Measurements from ENCODE around the gene KIRREL3. TPM values are rescaled to one million over a fixed set of nuclear protein-coding genes. Genes with fewer than 3 reads are reported as not detected.

The KIRREL3 gene
- polyA plus RNA-seq, 1 of the 3 experiments (the other 2 are of a cell fraction), result 3.7 TPM

DNA sequence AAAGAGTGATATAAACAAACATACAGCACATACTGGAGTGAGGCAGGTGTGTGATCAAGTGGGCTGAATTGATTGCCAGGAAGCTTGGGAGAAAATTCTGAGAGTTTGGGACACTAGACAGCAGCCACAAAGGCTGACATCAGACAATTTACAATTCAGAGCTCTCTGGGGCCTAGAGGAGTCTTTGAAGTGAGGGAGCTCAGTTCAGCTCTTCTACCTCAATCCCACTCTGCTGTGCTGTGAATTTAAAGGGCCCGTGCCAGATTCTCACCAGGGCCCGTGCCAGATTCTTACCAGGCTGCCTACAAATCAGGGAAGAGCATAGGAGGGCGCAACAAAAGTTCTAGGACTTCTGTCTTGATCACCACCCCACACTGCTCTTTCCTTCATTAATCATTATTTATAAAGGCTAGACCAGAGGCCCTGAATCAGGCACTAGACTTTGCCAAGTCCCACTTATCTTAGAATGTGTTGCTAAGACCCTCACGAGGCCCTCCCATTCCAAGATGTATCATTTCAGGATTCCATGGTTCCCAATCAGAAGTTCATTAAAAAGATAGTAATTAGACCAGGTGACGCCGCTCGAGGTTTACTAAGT lies 112.4 kb downstream of the KIRREL3 start (continued):
- TF ChIP-seq, protein P1, sequence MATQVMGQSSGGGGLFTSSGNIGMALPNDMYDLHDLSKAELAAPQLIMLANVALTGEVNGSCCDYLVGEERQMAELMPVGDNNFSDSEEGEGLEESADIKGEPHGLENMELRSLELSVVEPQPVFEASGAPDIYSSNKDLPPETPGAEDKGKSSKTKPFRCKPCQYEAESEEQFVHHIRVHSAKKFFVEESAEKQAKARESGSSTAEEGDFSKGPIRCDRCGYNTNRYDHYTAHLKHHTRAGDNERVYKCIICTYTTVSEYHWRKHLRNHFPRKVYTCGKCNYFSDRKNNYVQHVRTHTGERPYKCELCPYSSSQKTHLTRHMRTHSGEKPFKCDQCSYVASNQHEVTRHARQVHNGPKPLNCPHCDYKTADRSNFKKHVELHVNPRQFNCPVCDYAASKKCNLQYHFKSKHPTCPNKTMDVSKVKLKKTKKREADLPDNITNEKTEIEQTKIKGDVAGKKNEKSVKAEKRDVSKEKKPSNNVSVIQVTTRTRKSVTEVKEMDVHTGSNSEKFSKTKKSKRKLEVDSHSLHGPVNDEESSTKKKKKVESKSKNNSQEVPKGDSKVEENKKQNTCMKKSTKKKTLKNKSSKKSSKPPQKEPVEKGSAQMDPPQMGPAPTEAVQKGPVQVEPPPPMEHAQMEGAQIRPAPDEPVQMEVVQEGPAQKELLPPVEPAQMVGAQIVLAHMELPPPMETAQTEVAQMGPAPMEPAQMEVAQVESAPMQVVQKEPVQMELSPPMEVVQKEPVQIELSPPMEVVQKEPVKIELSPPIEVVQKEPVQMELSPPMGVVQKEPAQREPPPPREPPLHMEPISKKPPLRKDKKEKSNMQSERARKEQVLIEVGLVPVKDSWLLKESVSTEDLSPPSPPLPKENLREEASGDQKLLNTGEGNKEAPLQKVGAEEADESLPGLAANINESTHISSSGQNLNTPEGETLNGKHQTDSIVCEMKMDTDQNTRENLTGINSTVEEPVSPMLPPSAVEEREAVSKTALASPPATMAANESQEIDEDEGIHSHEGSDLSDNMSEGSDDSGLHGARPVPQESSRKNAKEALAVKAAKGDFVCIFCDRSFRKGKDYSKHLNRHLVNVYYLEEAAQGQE (IDR thresholded peaks at IDR 0.05; ENCODE audit: low read depth, low read length), result no peak
- TF ChIP-seq, protein P2, sequence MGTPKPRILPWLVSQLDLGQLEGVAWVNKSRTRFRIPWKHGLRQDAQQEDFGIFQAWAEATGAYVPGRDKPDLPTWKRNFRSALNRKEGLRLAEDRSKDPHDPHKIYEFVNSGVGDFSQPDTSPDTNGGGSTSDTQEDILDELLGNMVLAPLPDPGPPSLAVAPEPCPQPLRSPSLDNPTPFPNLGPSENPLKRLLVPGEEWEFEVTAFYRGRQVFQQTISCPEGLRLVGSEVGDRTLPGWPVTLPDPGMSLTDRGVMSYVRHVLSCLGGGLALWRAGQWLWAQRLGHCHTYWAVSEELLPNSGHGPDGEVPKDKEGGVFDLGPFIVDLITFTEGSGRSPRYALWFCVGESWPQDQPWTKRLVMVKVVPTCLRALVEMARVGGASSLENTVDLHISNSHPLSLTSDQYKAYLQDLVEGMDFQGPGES (IDR thresholded peaks at IDR 0.05; ENCODE audit: low read depth, low read length), result no peak
- TF ChIP-seq JUND (IDR thresholded peaks at IDR 0.05) (no peak), NFIC (IDR thresholded peaks at IDR 0.05; ENCODE audit: borderline replicate concordance) (no peak), EP300 (IDR thresholded peaks at IDR 0.05; ENCODE audit: borderline replicate concordance in 1 of 2, low read depth in 1 of 2, low read length in 1 of 2) (no peak), FOSL2 (IDR thresholded peaks at IDR 0.05; ENCODE audit: borderline replicate concordance, low read depth) (no peak), SIN3A (IDR thresholded peaks at IDR 0.05; ENCODE audit: borderline replicate concordance, low read depth, low read length) (no peak), MXI1 (IDR thresholded peaks at IDR 0.05; ENCODE audit: low read depth, low read length) (no peak), RXRA (IDR thresholded peaks at IDR 0.05; ENCODE audit: borderline replicate concordance, low read depth) (no peak)
- TF ChIP-seq, protein P3, sequence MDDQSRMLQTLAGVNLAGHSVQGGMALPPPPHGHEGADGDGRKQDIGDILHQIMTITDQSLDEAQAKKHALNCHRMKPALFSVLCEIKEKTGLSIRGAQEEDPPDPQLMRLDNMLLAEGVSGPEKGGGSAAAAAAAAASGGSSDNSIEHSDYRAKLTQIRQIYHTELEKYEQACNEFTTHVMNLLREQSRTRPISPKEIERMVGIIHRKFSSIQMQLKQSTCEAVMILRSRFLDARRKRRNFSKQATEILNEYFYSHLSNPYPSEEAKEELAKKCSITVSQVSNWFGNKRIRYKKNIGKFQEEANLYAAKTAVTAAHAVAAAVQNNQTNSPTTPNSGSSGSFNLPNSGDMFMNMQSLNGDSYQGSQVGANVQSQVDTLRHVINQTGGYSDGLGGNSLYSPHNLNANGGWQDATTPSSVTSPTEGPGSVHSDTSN (IDR thresholded peaks at IDR 0.05), result no peak

DNA sequence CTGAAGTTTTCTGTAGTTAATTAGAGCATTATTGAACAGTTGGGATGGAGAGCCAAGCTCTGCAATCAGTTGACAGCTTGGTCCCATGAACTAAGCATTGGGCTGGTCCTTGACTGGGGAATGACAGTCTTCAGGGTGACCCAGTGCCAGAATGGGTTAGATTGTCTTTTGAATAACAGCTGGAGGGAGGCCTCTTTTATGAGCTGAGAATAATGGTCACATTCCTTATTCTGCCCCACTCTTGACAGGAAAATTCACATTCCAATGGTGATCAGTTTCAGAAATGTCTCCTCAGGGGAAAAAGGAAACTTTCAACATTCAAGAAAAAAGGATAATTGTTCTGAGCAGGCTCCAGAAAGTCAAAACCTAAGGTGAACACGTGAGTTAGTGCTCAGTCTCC lies 113.9 kb downstream of the KIRREL3 start:
- Histone ChIP-seq H3F3A (replicated peaks; ENCODE audit: insufficient read depth) (peaks cover 5% of the 10 kb centered on the region), H3K9me2 (no peaks in the 10 kb centered on the region), H3K79me2 (ENCODE audit: insufficient read depth) (no peaks in the 10 kb centered on the region), H3K9me3 (no peaks in the 10 kb centered on the region), H3K4me3 (ENCODE audit: low read depth in 2 of 2, low read length in 1 of 2) (no peak overlapping the region), H3K9ac (no peak overlapping the region), H2AFZ (ENCODE audit: low read depth) (no peak overlapping the region), H3K4me2 (no peak overlapping the region), H4K20me1 (ENCODE audit: insufficient read depth) (no peaks in the 10 kb centered on the region), H3K27me3 (ENCODE audit: insufficient read depth) (no peaks in the 10 kb centered on the region), H3K36me3 (replicated peaks in 1 of 2; ENCODE audit: control insufficient read depth in 1 of 2, insufficient read depth in 2 of 2, low read length in 1 of 2) (peaks cover 0 to 4% of the 10 kb centered on the region in 2 experiments), H3K4me1 (ENCODE audit: control insufficient read depth in 1 of 2, insufficient read depth in 2 of 2, low read depth in 1 of 2, low read length in 1 of 2) (peaks cover 0 to 4% of the 10 kb centered on the region in 2 experiments; a peak in 2 of 4 replicates), H3K27ac (ENCODE audit: low read depth in 2 of 2, low read length in 1 of 2) (no peak overlapping the region)
- POLR2A ChIA-PET, result no interaction called here
- DNase-seq, result no peak
- TF ChIP-seq FOXJ3 (CRISPR knock-in tag; IDR thresholded peaks at IDR 0.05) (no peak), YY1 (IDR thresholded peaks at IDR 0.05; ENCODE audit: low read depth) (no peak), JUND (IDR thresholded peaks at IDR 0.05) (no peak), TAF1 (IDR thresholded peaks at IDR 0.05; ENCODE audit: borderline replicate concordance, low read depth, low read length) (no peak), MXI1 (IDR thresholded peaks at IDR 0.05; ENCODE audit: low read depth, low read length) (no peak)
- WGBS (ENCODE audit: low lambda C conversion rate), result 35% methylated on average over 1 of the region's 1 CpG
- CTCF ChIA-PET, result interaction anchor here (1.9 kb wide), 1 partner anchor 104 kb away, joined by 5 read pairs; no protein-coding TSS in a partner anchor

Measured in SK-N-SH (cell line).